DND-41 (cell line): ENCODE measurements around the gene DPEP3.

Source experiments
- ATAC-seq: fragments of 200-7000 bp; cut with Tn5 transposase; 3 replicates; pipeline ENCODE4 v1.9.1; 2021; ENCODE audit warnings: low read depth; ENCODE audit not compliant: insufficient read depth
- DNase-seq: peaks from one replicate; pipeline ENCODE4 v3.0.0-alpha.2; 2020
- H2AFZ ChIP-seq: 2 replicates; pipeline ENCODE4 v1.6.0; 2012; ENCODE audit warnings: low read depth, low read length
- H3K27ac ChIP-seq: 2 replicates; pipeline ENCODE4 v1.5.1; 2012; ENCODE audit warnings: low read length, inconsistent platforms
- H3K27me3 ChIP-seq: fragments of 200-600 bp; sonication (generic); 2 replicates; pipeline ENCODE4 v1.6.0; 2012; ENCODE audit warnings: low read length, mild to moderate bottlenecking, inconsistent platforms; ENCODE audit not compliant: insufficient read depth, poor library complexity
- H3K36me3 ChIP-seq: 2 replicates; pipeline ENCODE4 v1.5.1; 2012; ENCODE audit warnings: low read length, inconsistent platforms; ENCODE audit not compliant: insufficient read depth
- H3K4me1 ChIP-seq: 2 replicates; pipeline ENCODE4 v1.5.1; 2012; ENCODE audit warnings: mild to moderate bottlenecking, low read length; ENCODE audit not compliant: insufficient read depth
- H3K4me2 ChIP-seq: 2 replicates; pipeline ENCODE4 v1.6.0; 2012; ENCODE audit warnings: mild to moderate bottlenecking, moderate library complexity, low read length, inconsistent platforms; ENCODE audit not compliant: insufficient read depth
- H3K4me3 ChIP-seq, 2 experiments: fragments of 200-600 bp in 1 of 2; shearing (Covaris generic) in 1 of 2; 2 replicates each; pipeline ENCODE4 v1.5.1; 2012 to 2016; ENCODE audit warnings: inconsistent platforms in 2 of 2, low read length in 2 of 2, mild to moderate bottlenecking in 2 of 2, low read depth in 1 of 2, moderate library complexity in 1 of 2
- H3K79me2 ChIP-seq: 2 replicates; pipeline ENCODE4 v1.6.0; 2012; ENCODE audit warnings: low read length, inconsistent platforms; ENCODE audit not compliant: insufficient read depth
- H3K9ac ChIP-seq: 2 replicates; pipeline ENCODE4 v1.6.0; 2012; ENCODE audit warnings: low read depth, mild to moderate bottlenecking, inconsistent platforms, low read length, moderate library complexity
- H3K9me3 ChIP-seq: 2 replicates; pipeline ENCODE4 v1.5.1; 2012; ENCODE audit warnings: low read length, moderate library complexity, mild to moderate bottlenecking, inconsistent platforms; ENCODE audit not compliant: insufficient read depth, severe bottlenecking
- H4K20me1 ChIP-seq: 2 replicates; pipeline ENCODE4 v1.6.0; 2012; ENCODE audit warnings: low read length; ENCODE audit not compliant: insufficient read depth
- EZH2 ChIP-seq: IDR thresholded peaks from 3 replicates; pipeline ENCODE4 v1.6.1; 2012; ENCODE audit warnings: borderline replicate concordance, low read depth, mild to moderate bottlenecking, moderate library complexity, low read length, inconsistent platforms; ENCODE audit not compliant: severe bottlenecking
- TF ChIP-seq, protein P1 (sequence below): IDR thresholded peaks from 2 replicates; pipeline ENCODE4 v1.5.1; 2012; ENCODE audit warnings: borderline replicate concordance, low read length, moderate library complexity, mild to moderate bottlenecking; ENCODE audit not compliant: poor library complexity, severe bottlenecking; ENCODE audit errors: extremely low read depth

The DPEP3 gene

DNA sequence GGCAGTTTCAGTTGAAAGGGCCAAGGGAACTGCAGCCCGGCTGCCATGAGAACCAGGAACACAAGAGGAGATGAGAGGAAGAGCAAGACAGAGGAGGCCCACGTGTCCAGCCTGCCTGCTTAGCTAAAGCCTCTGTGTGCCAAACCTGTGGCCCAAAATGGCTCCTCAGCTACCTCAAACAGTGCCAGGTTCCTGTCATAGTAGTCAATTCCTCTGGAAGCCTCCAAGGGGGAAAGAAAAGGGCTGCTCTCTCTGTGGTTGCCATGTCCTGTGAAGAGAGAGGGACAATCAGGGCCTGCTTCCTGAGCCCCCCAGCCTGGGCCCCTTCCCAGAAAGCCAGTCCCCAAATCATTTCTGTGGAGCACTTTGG is 17.0 kb downstream of the DPEP3 start:
- no peak for TF ChIP-seq EZH2
- TF ChIP-seq, protein P1, sequence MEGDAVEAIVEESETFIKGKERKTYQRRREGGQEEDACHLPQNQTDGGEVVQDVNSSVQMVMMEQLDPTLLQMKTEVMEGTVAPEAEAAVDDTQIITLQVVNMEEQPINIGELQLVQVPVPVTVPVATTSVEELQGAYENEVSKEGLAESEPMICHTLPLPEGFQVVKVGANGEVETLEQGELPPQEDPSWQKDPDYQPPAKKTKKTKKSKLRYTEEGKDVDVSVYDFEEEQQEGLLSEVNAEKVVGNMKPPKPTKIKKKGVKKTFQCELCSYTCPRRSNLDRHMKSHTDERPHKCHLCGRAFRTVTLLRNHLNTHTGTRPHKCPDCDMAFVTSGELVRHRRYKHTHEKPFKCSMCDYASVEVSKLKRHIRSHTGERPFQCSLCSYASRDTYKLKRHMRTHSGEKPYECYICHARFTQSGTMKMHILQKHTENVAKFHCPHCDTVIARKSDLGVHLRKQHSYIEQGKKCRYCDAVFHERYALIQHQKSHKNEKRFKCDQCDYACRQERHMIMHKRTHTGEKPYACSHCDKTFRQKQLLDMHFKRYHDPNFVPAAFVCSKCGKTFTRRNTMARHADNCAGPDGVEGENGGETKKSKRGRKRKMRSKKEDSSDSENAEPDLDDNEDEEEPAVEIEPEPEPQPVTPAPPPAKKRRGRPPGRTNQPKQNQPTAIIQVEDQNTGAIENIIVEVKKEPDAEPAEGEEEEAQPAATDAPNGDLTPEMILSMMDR: no peak
- Histone ChIP-seq H3K36me3 (peaks cover 44% of the 10 kb centered on the region), H3K9ac (no peak overlapping the region), H3K27me3 (no peaks in the 10 kb centered on the region), H4K20me1 (peaks cover 19% of the 10 kb centered on the region), H2AFZ (no peak overlapping the region), H3K4me2 (no peak overlapping the region), H3K79me2 (peaks cover 13% of the 10 kb centered on the region; the same call in 1 of the 2 replicates), H3K27ac (no peak overlapping the region), H3K4me1 (peaks cover 19% of the 10 kb centered on the region), H3K4me3 (no peak overlapping the region), H3K9me3 (no peaks in the 10 kb centered on the region)
- ATAC-seq (no peak), DNase-seq (no peak)

DNA sequence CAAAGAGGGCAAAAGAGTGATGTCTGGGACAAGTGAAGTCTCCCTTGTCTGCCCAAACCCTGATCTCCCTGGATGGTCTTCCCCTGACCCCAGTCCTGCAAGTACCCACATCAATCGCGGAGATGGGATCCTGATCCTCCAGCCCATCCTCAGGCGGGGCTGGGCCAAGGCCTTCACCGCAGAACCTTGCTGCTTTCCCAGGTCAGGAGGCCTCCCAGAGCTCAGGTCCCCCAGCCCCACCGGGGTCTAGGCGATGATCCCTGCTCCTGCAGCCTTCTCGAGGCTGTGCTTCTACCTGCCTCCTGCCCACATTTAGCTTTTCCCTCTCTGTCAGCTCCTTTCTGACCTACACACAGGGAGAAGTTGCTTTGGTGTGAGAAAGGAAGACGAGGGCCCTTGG is 18.2 kb downstream of the DPEP3 start:
- DNase-seq (no peak), ATAC-seq (no peak)
- Histone ChIP-seq H3K9ac (no peak overlapping the region), H4K20me1 (peaks cover 15% of the 10 kb centered on the region), H3K79me2 (peaks cover 5% of the 10 kb centered on the region; the same call in 1 of the 2 replicates), H3K4me3 (no peak overlapping the region), H2AFZ (no peak overlapping the region), H3K4me1 (peaks cover 10% of the 10 kb centered on the region), H3K27me3 (no peaks in the 10 kb centered on the region), H3K27ac (no peak overlapping the region), H3K4me2 (no peak overlapping the region), H3K9me3 (no peaks in the 10 kb centered on the region), H3K36me3 (peaks cover 53% of the 10 kb centered on the region)
- TF ChIP-seq EZH2: no peak
- TF ChIP-seq, protein P1: no peak

DNA sequence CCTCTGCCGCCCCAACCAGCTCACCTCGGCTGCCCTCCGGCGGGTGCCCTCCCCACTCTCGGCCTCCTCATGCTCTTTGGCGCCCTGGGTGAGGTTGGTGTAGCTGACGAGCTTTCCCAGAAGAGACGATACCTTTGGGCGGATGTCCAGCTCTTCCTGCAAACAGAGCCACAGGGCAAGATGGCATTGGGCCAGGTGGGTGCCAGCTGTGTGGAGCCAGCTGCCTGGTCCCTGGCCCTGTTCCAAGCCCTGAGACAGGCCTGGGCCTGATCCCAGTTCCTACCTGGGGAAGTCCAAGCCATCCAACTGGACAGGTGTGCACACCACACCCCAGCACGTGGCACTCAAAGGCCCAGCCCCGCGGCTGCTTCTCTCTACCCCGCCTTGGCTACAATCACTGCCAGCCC is 18.7 kb downstream of the DPEP3 start:
- peaks cover 5% of the 10 kb centered on the region for H3K4me1 ChIP-seq

More for the DNA sequence above, 18.7 kb downstream of the DPEP3 start:
- DNase-seq (no peak), ATAC-seq (no peak)
- Histone ChIP-seq H3K4me3 (no peak overlapping the region), H3K36me3 (peaks cover 53% of the 10 kb centered on the region), H3K9me3 (no peaks in the 10 kb centered on the region), H3K27me3 (no peaks in the 10 kb centered on the region), H3K4me2 (no peak overlapping the region), H3K79me2 (no peaks in the 10 kb centered on the region), H3K27ac (no peak overlapping the region), H3K9ac (no peak overlapping the region), H4K20me1 (peaks cover 9% of the 10 kb centered on the region; the same call in 1 of the 2 replicates), H2AFZ (no peak overlapping the region)
- TF ChIP-seq, protein P1: no peak
- TF ChIP-seq EZH2: no peak
